ENCODE data around the gene KLHL12. TPM values are rescaled to one million over a fixed set of nuclear protein-coding genes. Genes with fewer than 3 reads are reported as not detected.

KLHL12 gene
- total RNA-seq, 6 experiments from 2014 or later = 10.7 to 13.0 (median 12.3) TPM

- 0% methylated on average over 9 of the region's 86 CpGs for WGBS (ENCODE audit: insufficient coverage, low coverage, low lambda C conversion rate, missing lambda C conversion rate)
Measured at GRCh38 chr1:202957733-202958543, 30.9 kb upstream of the KLHL12 start, which contains the start of gene ADIPOR1. Gene ADIPOR1, minus strand, starts transcription at chr1:202958312. Its CDS starts 7,242 bp downstream, at chr1:202951070.

DNA sequence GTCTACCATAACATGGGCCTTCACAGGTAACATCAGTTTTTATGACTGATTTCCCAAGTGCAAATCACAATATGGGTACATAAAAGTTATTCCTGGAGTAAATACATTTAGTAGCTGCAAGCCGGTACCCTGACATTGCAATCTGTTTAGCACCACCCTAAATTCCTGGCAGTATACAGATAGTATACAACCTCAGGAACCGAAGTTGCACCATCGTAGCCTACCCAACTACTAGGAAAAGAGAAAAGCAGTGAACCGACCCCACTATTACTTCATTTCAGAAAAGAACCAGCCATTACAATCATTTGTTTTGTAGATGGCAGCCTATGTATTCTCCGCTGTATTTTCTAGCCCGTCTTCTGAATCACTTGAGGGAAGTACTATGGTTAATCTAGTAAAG, 29.9 kb upstream of the KLHL12 start:
- no peaks in the 10 kb centered on the region for H3K9me3 ChIP-seq
- ATAC-seq (no peak), DNase-seq (no peak)
- no peak for TF ChIP-seq CTCF (IDR thresholded peaks at IDR 0.05)
- TF ChIP-seq POLR2A (IDR thresholded peaks at IDR 0.05) = no peak
- H3K4me3 ChIP-seq = peak overlapping the region; percentile 80 to 100 (median 98)
- no peaks in the 10 kb centered on the region for H3K27me3 ChIP-seq
- peaks cover 0 to 33% (median 14%) of the 10 kb centered on the region in 4 donors for H3K4me1 ChIP-seq
- H3K36me3 ChIP-seq = peaks cover 0 to 3% (median 0%) of the 10 kb centered on the region in 4 donors
- H3K27ac ChIP-seq = peak overlapping the region in 1 of 3 donors; percentile 95
- 44% methylated on average over 6 of the region's 6 CpGs for WGBS (ENCODE audit: insufficient coverage, low coverage, low lambda C conversion rate, missing lambda C conversion rate)
- intact Hi-C loops (cut with DNase I) = no loop called here

More at GRCh38 chr1:202957733-202958543, 30.9 kb upstream of the KLHL12 start, which contains the start of gene ADIPOR1:
- DNase-seq = peak; percentile 96 to 97 (median 96)
- Histone ChIP-seq H3K27ac (peak within 1 kb of the TSS; percentile 91 to 97 (median 95)), H3K36me3 (peaks cover 0 to 13% (median 0%) of the 10 kb centered on the region in 4 donors), H3K4me1 (peaks cover 0 to 33% (median 14%) of the 10 kb centered on the region in 4 donors), H3K4me3 (peak within 1 kb of the TSS; percentile 80 to 100 (median 98)), H3K27me3 (no peaks in the 10 kb centered on the region), H3K9me3 (no peaks in the 10 kb centered on the region)
- peak; percentile 98 to 100 (median 98) for ATAC-seq
- TF ChIP-seq POLR2A (IDR thresholded peaks at IDR 0.05) (peak; percentile 96), CTCF (IDR thresholded peaks at IDR 0.05) (peak; percentile 11 to 50 (median 28))
- intact Hi-C loops (cut with DNase I) = no loop called here

DNA sequence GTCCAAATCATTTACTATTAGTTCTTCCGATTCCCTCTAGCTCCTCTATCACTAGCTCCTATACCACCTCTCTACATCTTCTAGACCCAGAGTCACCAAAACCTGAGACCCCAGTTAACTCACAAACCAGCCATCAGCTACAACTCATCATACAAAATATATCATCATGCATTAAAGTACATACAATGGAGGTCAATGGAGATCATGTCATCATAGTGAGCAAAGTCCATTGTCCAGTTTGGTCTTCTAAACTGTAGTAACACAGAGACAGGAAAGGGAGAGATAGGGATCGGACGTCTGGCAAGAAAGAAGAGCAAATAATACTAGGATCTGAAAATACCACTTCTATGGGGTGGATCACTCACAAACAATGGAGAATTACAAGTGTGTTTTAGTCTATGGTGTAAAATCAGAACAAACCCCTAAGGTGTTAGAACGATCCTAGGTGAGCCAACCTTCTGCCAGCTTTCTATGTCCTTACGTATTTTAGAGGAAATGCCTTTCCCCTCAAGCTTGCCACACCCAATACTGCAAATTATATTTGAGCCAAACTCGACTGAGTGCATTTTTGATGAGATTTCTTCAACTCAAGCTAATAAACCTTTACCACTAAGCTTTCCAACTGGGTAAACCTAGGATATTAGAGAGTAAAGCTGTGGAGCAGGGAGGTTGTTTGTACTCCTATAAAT, 27.2 kb upstream of the KLHL12 start:
- Histone ChIP-seq H3K27me3 (no peaks in the 10 kb centered on the region), H3K4me1 (peaks cover 0 to 33% (median 14%) of the 10 kb centered on the region in 4 donors), H3K27ac (peak overlapping the region in 1 of 3 donors; percentile 17), H3K36me3 (peaks cover 0 to 14% (median 2%) of the 10 kb centered on the region in 4 donors), H3K4me3 (no peak overlapping the region), H3K9me3 (no peaks in the 10 kb centered on the region)
- DNase-seq (no peak), ATAC-seq (no peak)
- TF ChIP-seq POLR2A (IDR thresholded peaks at IDR 0.05) = no peak
- TF ChIP-seq CTCF (IDR thresholded peaks at IDR 0.05) = no peak
- 44% methylated on average over 6 of the region's 6 CpGs for WGBS (ENCODE audit: insufficient coverage, low coverage, low lambda C conversion rate, missing lambda C conversion rate)
- intact Hi-C loops (cut with DNase I) = no loop called here

DNA sequence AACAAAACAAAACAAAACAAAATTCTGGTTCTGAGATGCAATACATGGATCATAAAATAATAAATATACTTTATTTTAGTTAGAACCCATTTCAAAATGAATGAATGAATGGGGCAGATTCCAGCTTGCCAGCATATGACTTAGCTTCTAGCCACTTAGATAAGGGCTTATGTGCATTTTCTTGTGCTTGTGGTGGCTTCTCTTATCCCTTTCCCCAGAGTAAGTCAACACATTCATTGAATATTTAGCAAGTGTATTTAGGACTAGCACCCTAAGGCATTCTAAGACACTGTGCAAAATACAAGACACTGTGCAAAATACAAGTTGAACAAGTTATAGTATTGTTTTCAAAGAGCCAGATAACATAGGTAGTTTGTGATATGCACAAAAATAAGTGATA, 26.4 kb upstream of the KLHL12 start:
- H3K4me1 ChIP-seq = peaks cover 0 to 33% (median 14%) of the 10 kb centered on the region in 4 donors
- H3K36me3 ChIP-seq = peaks cover 0 to 17% (median 3%) of the 10 kb centered on the region in 4 donors
- intact Hi-C loops (cut with DNase I) = no loop called here
- H3K9me3 ChIP-seq = no peaks in the 10 kb centered on the region
- TF ChIP-seq CTCF (IDR thresholded peaks at IDR 0.05) (no peak), POLR2A (IDR thresholded peaks at IDR 0.05) (no peak)
- no peak for ATAC-seq
- no peaks in the 10 kb centered on the region for H3K27me3 ChIP-seq
- H3K4me3 ChIP-seq = no peak overlapping the region
- no peak for DNase-seq
- H3K27ac ChIP-seq = peak overlapping the region in 1 of 3 donors; percentile 12
